ENCODE results near the gene TEP1. TPM values are rescaled to one million over a fixed set of nuclear protein-coding genes. Genes with fewer than 3 reads are reported as not detected.

TEP1 gene
- total and polyA plus RNA-seq, 2 experiments from 2014 or later, result 3.0 to 8.5 TPM

- Histone ChIP-seq H3K4me3 (no peak overlapping the region), H3K4me1 (ENCODE audit: insufficient read depth) (peaks cover 16% of the 10 kb centered on the region), H3K9me2 (ENCODE audit: insufficient read depth) (no peaks in the 10 kb centered on the region), H3K27ac (ENCODE audit: low read depth) (peak overlapping the region; percentile 53; the same call in 1 of the 2 replicates), H3K4me2 (peak overlapping the region; percentile 82; the same call in 1 of the 2 replicates), H4K20me1 (replicated peaks; ENCODE audit: insufficient read depth) (peaks cover 34% of the 10 kb centered on the region), H3F3A (replicated peaks; ENCODE audit: low read depth) (peaks cover 2% of the 10 kb centered on the region; the same call in 1 of the 2 replicates), H3K27me3 (ENCODE audit: insufficient read depth) (no peaks in the 10 kb centered on the region), H3K79me2 (replicated peaks; ENCODE audit: insufficient read depth) (peaks cover 92% of the 10 kb centered on the region), H2AFZ (no peak overlapping the region), H3K36me3 (ENCODE audit: insufficient read depth) (peaks cover 42% of the 10 kb centered on the region)
- Mint-ChIP-seq H3K4me3 (peak overlapping the region; percentile 9; the same call in 1 of the 3 replicates), H3K9me3 (no peaks in the 10 kb centered on the region), H3K36me3 (ENCODE audit: low read depth) (peaks cover 83% of the 10 kb centered on the region), H3K27ac (peak overlapping the region; percentile 45; the same call in 1 of the 2 replicates), H3K4me1 (peaks cover 31% of the 10 kb centered on the region), H3K27me3 (ENCODE audit: insufficient read depth, low read depth, poor library complexity) (peaks cover 6% of the 10 kb centered on the region)
- ATAC-seq (no peak), DNase-seq (ENCODE audit: low spot score) (no peak)
- TF ChIP-seq CREB1 (CRISPR knock-in tag; IDR thresholded peaks at IDR 0.05; ENCODE audit: low read depth) (no peak), POLR2AphosphoS5 (IDR thresholded peaks at IDR 0.05; ENCODE audit: low read depth) (no peak), EZH2phosphoT487 (IDR thresholded peaks at IDR 0.05; ENCODE audit: unreplicated experiment) (no peak), NANOG (IDR thresholded peaks at IDR 0.05; ENCODE audit: borderline replicate concordance) (no peak), ZNF331 (CRISPR knock-in tag; IDR thresholded peaks at IDR 0.05; ENCODE audit: low read depth) (no peak), EZH2 (IDR thresholded peaks at IDR 0.05; ENCODE audit: low read depth, unreplicated experiment) (no peak), STAT1 (IDR thresholded peaks at IDR 0.05; ENCODE audit: unreplicated experiment) (no peak), JUNB (IDR thresholded peaks at IDR 0.05; ENCODE audit: unreplicated experiment) (no peak), ZNF114 (CRISPR knock-in tag; IDR thresholded peaks at IDR 0.05) (no peak)
- TF ChIP-seq, protein P1, sequence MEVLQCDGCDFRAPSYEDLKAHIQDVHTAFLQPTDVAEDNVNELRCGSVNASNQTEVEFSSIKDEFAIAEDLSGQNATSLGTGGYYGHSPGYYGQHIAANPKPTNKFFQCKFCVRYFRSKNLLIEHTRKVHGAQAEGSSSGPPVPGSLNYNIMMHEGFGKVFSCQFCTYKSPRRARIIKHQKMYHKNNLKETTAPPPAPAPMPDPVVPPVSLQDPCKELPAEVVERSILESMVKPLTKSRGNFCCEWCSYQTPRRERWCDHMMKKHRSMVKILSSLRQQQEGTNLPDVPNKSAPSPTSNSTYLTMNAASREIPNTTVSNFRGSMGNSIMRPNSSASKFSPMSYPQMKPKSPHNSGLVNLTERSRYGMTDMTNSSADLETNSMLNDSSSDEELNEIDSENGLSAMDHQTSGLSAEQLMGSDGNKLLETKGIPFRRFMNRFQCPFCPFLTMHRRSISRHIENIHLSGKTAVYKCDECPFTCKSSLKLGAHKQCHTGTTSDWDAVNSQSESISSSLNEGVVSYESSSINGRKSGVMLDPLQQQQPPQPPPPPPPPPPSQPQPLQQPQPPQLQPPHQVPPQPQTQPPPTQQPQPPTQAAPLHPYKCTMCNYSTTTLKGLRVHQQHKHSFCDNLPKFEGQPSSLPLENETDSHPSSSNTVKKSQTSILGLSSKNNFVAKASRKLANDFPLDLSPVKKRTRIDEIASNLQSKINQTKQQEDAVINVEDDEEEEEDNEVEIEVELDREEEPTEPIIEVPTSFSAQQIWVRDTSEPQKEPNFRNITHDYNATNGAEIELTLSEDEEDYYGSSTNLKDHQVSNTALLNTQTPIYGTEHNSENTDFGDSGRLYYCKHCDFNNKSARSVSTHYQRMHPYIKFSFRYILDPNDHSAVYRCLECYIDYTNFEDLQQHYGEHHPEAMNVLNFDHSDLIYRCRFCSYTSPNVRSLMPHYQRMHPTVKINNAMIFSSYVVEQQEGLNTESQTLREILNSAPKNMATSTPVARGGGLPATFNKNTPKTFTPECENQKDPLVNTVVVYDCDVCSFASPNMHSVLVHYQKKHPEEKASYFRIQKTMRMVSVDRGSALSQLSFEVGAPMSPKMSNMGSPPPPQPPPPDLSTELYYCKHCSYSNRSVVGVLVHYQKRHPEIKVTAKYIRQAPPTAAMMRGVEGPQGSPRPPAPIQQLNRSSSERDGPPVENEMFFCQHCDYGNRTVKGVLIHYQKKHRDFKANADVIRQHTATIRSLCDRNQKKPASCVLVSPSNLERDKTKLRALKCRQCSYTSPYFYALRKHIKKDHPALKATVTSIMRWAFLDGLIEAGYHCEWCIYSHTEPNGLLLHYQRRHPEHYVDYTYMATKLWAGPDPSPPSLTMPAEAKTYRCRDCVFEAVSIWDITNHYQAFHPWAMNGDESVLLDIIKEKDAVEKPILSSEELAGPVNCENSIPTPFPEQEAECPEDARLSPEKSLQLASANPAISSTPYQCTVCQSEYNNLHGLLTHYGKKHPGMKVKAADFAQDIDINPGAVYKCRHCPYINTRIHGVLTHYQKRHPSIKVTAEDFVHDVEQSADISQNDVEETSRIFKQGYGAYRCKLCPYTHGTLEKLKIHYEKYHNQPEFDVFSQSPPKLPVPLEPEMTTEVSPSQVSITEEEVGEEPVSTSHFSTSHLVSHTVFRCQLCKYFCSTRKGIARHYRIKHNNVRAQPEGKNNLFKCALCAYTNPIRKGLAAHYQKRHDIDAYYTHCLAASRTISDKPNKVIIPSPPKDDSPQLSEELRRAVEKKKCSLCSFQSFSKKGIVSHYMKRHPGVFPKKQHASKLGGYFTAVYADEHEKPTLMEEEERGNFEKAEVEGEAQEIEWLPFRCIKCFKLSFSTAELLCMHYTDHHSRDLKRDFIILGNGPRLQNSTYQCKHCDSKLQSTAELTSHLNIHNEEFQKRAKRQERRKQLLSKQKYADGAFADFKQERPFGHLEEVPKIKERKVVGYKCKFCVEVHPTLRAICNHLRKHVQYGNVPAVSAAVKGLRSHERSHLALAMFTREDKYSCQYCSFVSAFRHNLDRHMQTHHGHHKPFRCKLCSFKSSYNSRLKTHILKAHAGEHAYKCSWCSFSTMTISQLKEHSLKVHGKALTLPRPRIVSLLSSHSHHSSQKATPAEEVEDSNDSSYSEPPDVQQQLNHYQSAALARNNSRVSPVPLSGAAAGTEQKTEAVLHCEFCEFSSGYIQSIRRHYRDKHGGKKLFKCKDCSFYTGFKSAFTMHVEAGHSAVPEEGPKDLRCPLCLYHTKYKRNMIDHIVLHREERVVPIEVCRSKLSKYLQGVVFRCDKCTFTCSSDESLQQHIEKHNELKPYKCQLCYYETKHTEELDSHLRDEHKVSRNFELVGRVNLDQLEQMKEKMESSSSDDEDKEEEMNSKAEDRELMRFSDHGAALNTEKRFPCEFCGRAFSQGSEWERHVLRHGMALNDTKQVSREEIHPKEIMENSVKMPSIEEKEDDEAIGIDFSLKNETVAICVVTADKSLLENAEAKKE (CRISPR knock-in tag; IDR thresholded peaks at IDR 0.05), result no peak
- TF ChIP-seq, protein P2, sequence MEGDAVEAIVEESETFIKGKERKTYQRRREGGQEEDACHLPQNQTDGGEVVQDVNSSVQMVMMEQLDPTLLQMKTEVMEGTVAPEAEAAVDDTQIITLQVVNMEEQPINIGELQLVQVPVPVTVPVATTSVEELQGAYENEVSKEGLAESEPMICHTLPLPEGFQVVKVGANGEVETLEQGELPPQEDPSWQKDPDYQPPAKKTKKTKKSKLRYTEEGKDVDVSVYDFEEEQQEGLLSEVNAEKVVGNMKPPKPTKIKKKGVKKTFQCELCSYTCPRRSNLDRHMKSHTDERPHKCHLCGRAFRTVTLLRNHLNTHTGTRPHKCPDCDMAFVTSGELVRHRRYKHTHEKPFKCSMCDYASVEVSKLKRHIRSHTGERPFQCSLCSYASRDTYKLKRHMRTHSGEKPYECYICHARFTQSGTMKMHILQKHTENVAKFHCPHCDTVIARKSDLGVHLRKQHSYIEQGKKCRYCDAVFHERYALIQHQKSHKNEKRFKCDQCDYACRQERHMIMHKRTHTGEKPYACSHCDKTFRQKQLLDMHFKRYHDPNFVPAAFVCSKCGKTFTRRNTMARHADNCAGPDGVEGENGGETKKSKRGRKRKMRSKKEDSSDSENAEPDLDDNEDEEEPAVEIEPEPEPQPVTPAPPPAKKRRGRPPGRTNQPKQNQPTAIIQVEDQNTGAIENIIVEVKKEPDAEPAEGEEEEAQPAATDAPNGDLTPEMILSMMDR (conservative IDR thresholded peaks at IDR 0.05; ENCODE audit: low read depth in 2 of 2), result no peak
- TF ChIP-seq, protein P3, sequence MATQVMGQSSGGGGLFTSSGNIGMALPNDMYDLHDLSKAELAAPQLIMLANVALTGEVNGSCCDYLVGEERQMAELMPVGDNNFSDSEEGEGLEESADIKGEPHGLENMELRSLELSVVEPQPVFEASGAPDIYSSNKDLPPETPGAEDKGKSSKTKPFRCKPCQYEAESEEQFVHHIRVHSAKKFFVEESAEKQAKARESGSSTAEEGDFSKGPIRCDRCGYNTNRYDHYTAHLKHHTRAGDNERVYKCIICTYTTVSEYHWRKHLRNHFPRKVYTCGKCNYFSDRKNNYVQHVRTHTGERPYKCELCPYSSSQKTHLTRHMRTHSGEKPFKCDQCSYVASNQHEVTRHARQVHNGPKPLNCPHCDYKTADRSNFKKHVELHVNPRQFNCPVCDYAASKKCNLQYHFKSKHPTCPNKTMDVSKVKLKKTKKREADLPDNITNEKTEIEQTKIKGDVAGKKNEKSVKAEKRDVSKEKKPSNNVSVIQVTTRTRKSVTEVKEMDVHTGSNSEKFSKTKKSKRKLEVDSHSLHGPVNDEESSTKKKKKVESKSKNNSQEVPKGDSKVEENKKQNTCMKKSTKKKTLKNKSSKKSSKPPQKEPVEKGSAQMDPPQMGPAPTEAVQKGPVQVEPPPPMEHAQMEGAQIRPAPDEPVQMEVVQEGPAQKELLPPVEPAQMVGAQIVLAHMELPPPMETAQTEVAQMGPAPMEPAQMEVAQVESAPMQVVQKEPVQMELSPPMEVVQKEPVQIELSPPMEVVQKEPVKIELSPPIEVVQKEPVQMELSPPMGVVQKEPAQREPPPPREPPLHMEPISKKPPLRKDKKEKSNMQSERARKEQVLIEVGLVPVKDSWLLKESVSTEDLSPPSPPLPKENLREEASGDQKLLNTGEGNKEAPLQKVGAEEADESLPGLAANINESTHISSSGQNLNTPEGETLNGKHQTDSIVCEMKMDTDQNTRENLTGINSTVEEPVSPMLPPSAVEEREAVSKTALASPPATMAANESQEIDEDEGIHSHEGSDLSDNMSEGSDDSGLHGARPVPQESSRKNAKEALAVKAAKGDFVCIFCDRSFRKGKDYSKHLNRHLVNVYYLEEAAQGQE (IDR thresholded peaks at IDR 0.05; ENCODE audit: unreplicated experiment), result no peak
- TF ChIP-seq, protein P4, sequence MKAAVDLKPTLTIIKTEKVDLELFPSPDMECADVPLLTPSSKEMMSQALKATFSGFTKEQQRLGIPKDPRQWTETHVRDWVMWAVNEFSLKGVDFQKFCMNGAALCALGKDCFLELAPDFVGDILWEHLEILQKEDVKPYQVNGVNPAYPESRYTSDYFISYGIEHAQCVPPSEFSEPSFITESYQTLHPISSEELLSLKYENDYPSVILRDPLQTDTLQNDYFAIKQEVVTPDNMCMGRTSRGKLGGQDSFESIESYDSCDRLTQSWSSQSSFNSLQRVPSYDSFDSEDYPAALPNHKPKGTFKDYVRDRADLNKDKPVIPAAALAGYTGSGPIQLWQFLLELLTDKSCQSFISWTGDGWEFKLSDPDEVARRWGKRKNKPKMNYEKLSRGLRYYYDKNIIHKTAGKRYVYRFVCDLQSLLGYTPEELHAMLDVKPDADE (IDR thresholded peaks at IDR 0.05), result no peak
Observed at GRCh38 chr14:20328705-20329104, 84.6 kb downstream of the TEP1 start.
